Panc1 (cell line): ENCODE measurements around the gene ARHGEF18. TPM values are rescaled to one million over a fixed set of nuclear protein-coding genes. Genes with fewer than 3 reads are reported as not detected.

ENCODE experiments used
- ATAC-seq: fragments of 200-7000 bp; cut with Tn5 transposase; 2 replicates; pipeline ENCODE4 v1.9.1; 2020; ENCODE audit warnings: mild to moderate bottlenecking, moderate library complexity
- BruUV-seq: library from RNA; stranded (reverse); fragments of 400-500 nt; replicated peaks from 2 replicates; lab custom pipeline; 2021; lab: Mats Ljungman, UMichigan
- CTCF ChIA-PET: fragments of 300-600 bp; sonication (Branson Sonifier 250); formaldehyde crosslinking; loops from one replicate; lab custom pipeline; 2022; ENCODE audit warnings: antibody characterized with exemption; lab: Charles Lee
- POLR2A ChIA-PET: fragments of 300-600 bp; sonication (Branson Sonifier 250); formaldehyde crosslinking; loops from one replicate; lab custom pipeline; 2022; ENCODE audit warnings: antibody characterized with exemption; lab: Charles Lee
- DNase-seq: peaks from one replicate; pipeline ENCODE4 v3.0.0-alpha.2; 2010; ENCODE audit warnings: low read depth, low spot score
- H3K27ac ChIP-seq: 2 replicates; pipeline ENCODE4 v1.5.1; 2011; ENCODE audit warnings: mild to moderate bottlenecking, low read length, inconsistent platforms
- H3K27me3 ChIP-seq: fragments of 200-500 bp; sonication (Bioruptor generic); 2 replicates; pipeline ENCODE4 v1.6.0; 2014; ENCODE audit warnings: low read length, inconsistent platforms; ENCODE audit not compliant: control insufficient read depth, insufficient read depth
- H3K36me3 ChIP-seq: fragments of 200-500 bp; sonication (Bioruptor generic); 2 replicates; pipeline ENCODE4 v1.5.1; 2014; ENCODE audit warnings: inconsistent platforms, mild to moderate bottlenecking, low read length, moderate library complexity; ENCODE audit not compliant: control insufficient read depth, insufficient read depth
- H3K4me1 ChIP-seq: 2 replicates; pipeline ENCODE4 v1.5.1; 2011; ENCODE audit warnings: inconsistent platforms, mild to moderate bottlenecking, low read length, moderate library complexity; ENCODE audit not compliant: control insufficient read depth, insufficient read depth
- H3K4me3 ChIP-seq, 2 experiments: 2 replicates each; pipeline ENCODE4 v1.5.1; 2011 to 2012; ENCODE audit warnings: low read depth in 2 of 2, low read length in 2 of 2, mild to moderate bottlenecking in 2 of 2, inconsistent platforms in 1 of 2, moderate library complexity in 1 of 2
- H3K9me3 ChIP-seq: fragments of 200-500 bp; sonication (Bioruptor generic); 2 replicates; pipeline ENCODE4 v1.5.1; 2014; ENCODE audit warnings: low read depth, mild to moderate bottlenecking, inconsistent platforms, low read length, moderate library complexity; ENCODE audit not compliant: control insufficient read depth, insufficient read depth
- CTCF ChIP-seq: fragments of 450-650 bp; IDR thresholded peaks from 2 replicates; pipeline ENCODE4 v1.5.1; 2017; ENCODE audit warnings: mild to moderate bottlenecking
- POLR2AphosphoS5 ChIP-seq: IDR thresholded peaks from 2 replicates; pipeline ENCODE4 v1.6.1; 2012; ENCODE audit warnings: mild to moderate bottlenecking, low read depth, low read length, moderate library complexity
- REST ChIP-seq, 2 experiments: IDR thresholded peaks; 2 replicates each; pipeline ENCODE4 v1.6.1; 2011 to 2012; ENCODE audit warnings: low read depth in 2 of 2, control low read depth in 1 of 2, low read length in 1 of 2, mild to moderate bottlenecking in 1 of 2, moderate library complexity in 1 of 2; ENCODE audit not compliant: insufficient read depth in 1 of 2
- SIN3A ChIP-seq: IDR thresholded peaks from 2 replicates; pipeline ENCODE4 v1.6.1; 2012; ENCODE audit warnings: low read depth, mild to moderate bottlenecking, low read length, moderate library complexity, borderline replicate concordance; ENCODE audit not compliant: insufficient read depth
- TCF7L2 ChIP-seq: IDR thresholded peaks from 2 replicates; pipeline ENCODE4 v1.6.1; 2011; ENCODE audit warnings: mild to moderate bottlenecking, low read depth, low read length, inconsistent platforms
- in situ Hi-C: cut with HindIII; loops from 2 replicates; pipeline ENCODE4 v1.10.0; 2016; ENCODE audit warnings: low sequenced_read_pairs, low pct_unique_long_range_greater_than_20kb
- intact Hi-C: fragments of 100-400 bp; cut with micrococcal nuclease; formaldehyde crosslinking; loops from one replicate; pipeline ENCODE4 v1.10.0; 2022; ENCODE audit not compliant: unreplicated experiment
- total RNA-seq: library from RNA; stranded (reverse); gene quantifications from one replicate; pipeline ENCODE4 v1.2.1, GENCODE V29; 2021; ENCODE audit not compliant: unreplicated experiment

Gene ARHGEF18
- total RNA-seq, 1 experiment from 2014 or later: 39.1 TPM

- ChIA-PET POLR2A (no interaction called here), CTCF (interaction anchor here (0.5 to 0.8 kb wide), 2 partner anchors 10 to 113 kb away, joined by 4 to 5 read pairs; no protein-coding TSS in a partner anchor)
- ATAC-seq: no peak
- TF ChIP-seq SIN3A (no peak), POLR2AphosphoS5 (no peak), REST (IDR thresholded peaks at IDR 0.05; ENCODE audit: insufficient read depth in 1 of 2, low read depth in 2 of 2, low read length in 1 of 2) (no peak), CTCF (no peak), TCF7L2 (no peak)
- intact Hi-C loops: no loop called here
- no peaks in the 10 kb centered on the region for H3K4me1 ChIP-seq
- H3K36me3 ChIP-seq: no peaks in the 10 kb centered on the region
- DNase-seq: no peak
- H3K4me3 ChIP-seq: no peak overlapping the region
- in situ Hi-C loops: no loop called here
- no peak overlapping the region for H3K27ac ChIP-seq
- H3K9me3 ChIP-seq: no peaks in the 10 kb centered on the region
- no TSS peak for BruUV-seq
- no peaks in the 10 kb centered on the region for H3K27me3 ChIP-seq
These were observed 28.5 kb downstream of the ARHGEF18 start for GRCh38 chr19:7377196-7377595.

GRCh38 chr19:7381073-7381390, 32.3 kb downstream of the ARHGEF18 start:
- H3K27ac ChIP-seq: no peak overlapping the region
- H3K4me3 ChIP-seq: no peak overlapping the region
- in situ Hi-C loops: no loop called here
- intact Hi-C loops: no loop called here
- ATAC-seq: no peak
- H3K4me1 ChIP-seq: no peaks in the 10 kb centered on the region
- H3K36me3 ChIP-seq: no peaks in the 10 kb centered on the region
- H3K9me3 ChIP-seq: no peaks in the 10 kb centered on the region
- no TSS peak for BruUV-seq
- no peak for DNase-seq
- TF ChIP-seq CTCF (no peak), POLR2AphosphoS5 (no peak), TCF7L2 (no peak), REST (IDR thresholded peaks at IDR 0.05; ENCODE audit: insufficient read depth in 1 of 2, low read depth in 2 of 2, low read length in 1 of 2) (no peak), SIN3A (no peak)
- CTCF ChIA-PET: no interaction called here
- H3K27me3 ChIP-seq: no peaks in the 10 kb centered on the region
- POLR2A ChIA-PET: no interaction called here
